Peyer's patch (tissue), 4 donors: ENCODE results near the gene SOCS4. TPM values are rescaled to one million over a fixed set of nuclear protein-coding genes. Genes with fewer than 3 reads are reported as not detected.
"Not testable (repeated sequence)": the region's sequence is repeated elsewhere in the genome, so short reads cannot be mapped to it uniquely, and the experiment has no call there.

ENCODE experiments used
- DNase-seq, 3 donors: peaks; one replicate each; pipeline ENCODE4 v3.0.0-alpha.2; 2017 to 2019
- H3K27ac ChIP-seq, 4 donors: fragments of 200-600 bp; sonication (generic); one replicate each; pipeline ENCODE4 v1.5.1; 2016 to 2019
- H3K27me3 ChIP-seq, 2 donors: fragments of 200-600 bp; sonication (generic); one replicate each; pipeline ENCODE4 v1.5.1; 2019
- H3K36me3 ChIP-seq, 3 donors: fragments of 200-600 bp; sonication (generic); one replicate each; pipeline ENCODE4 v1.5.1; 2016 to 2019
- H3K4me1 ChIP-seq, 4 donors: fragments of 200-600 bp; sonication (generic); one replicate each; pipeline ENCODE4 v1.5.1; 2016 to 2019
- H3K4me3 ChIP-seq, 4 donors: fragments of 200-600 bp; sonication (generic); 1 replicate in 3 of 4; 2 replicates in 1 of 4; pipeline ENCODE4 v1.5.1; 2016 to 2019; ENCODE audit warnings: mild to moderate bottlenecking in 1 of 4
- H3K9me3 ChIP-seq, 4 donors: fragments of 200-600 bp; sonication (generic); one replicate each; pipeline ENCODE4 v1.5.1; 2016 to 2019; ENCODE audit warnings: mild to moderate bottlenecking in 1 of 4
- CTCF ChIP-seq, 6 experiments: fragments of 450-650 bp in 4 of 6; fragments of 200-600 bp in 2 of 6; sonication (generic) in 1 of 6; IDR thresholded peaks; one replicate each; pipeline ENCODE4 v1.5.1; 2017 to 2019; ENCODE audit warnings: antibody characterized with exemption in 6 of 6, mild to moderate bottlenecking in 3 of 6, moderate library complexity in 1 of 6
- POLR2A ChIP-seq, 2 donors: fragments of 450-650 bp; IDR thresholded peaks; one replicate each; pipeline ENCODE4 v1.5.1; 2017; ENCODE audit warnings: antibody characterized with exemption in 2 of 2, mild to moderate bottlenecking in 2 of 2, moderate library complexity in 2 of 2
- total RNA-seq, 4 donors: library from RNA; depleted of rRNA; stranded (reverse); fragments of >200 nt; gene quantifications; one replicate each; pipeline ENCODE4 v1.1.0, GENCODE V29; 2016

Gene SOCS4
- total RNA-seq, 4 donors from 2014 or later: 10.0 to 18.2 (median 10.7) TPM

- Histone ChIP-seq H3K4me1 (peaks cover 0 to 32% (median 7%) of the 10 kb centered on the region in 4 donors), H3K36me3 (no peaks in the 10 kb centered on the region), H3K4me3 (peak overlapping the region in 2 of 4 donors; percentile 70), H3K9me3 (no peaks in the 10 kb centered on the region), H3K27ac (no peak overlapping the region), H3K27me3 (no peaks in the 10 kb centered on the region)
- TF ChIP-seq CTCF (IDR thresholded peaks at IDR 0.05) (no peak), POLR2A (IDR thresholded peaks at IDR 0.05) (no peak)
- DNase-seq: no peak
Measured at GRCh38 chr14:55028476-55028875, 1.4 kb downstream of the SOCS4 start.

DNA sequence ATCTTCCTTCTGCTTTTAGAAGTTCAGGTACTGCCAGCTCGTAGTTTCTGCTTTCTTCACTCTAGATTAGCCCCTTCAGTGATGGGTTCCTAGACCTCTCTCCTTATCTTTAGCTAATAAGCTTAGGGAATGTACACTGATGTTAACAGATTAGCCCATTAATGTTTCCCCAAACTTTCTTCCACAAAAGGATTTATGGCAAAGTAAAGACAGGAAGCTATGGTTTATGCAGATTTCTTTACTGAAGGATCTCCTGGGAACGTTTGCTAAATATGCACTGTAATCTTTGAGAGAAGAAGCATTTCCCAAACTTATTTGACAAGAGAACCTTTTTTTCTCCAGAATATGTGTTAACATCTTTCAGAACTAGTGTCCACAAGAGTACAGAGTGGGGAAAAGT lies 4.2 kb downstream of the SOCS4 start:
- no peak overlapping the region for H3K27ac ChIP-seq
- H3K4me1 ChIP-seq: peaks cover 0 to 25% (median 5%) of the 10 kb centered on the region in 4 donors
- H3K36me3 ChIP-seq: peaks cover 0 to 17% (median 0%) of the 10 kb centered on the region in 3 donors
- TF ChIP-seq CTCF (IDR thresholded peaks at IDR 0.05) (no peak), POLR2A (IDR thresholded peaks at IDR 0.05) (no peak)
- DNase-seq: no peak
- no peaks in the 10 kb centered on the region for H3K9me3 ChIP-seq
- no peaks in the 10 kb centered on the region for H3K27me3 ChIP-seq
- H3K4me3 ChIP-seq: no peak overlapping the region

DNA sequence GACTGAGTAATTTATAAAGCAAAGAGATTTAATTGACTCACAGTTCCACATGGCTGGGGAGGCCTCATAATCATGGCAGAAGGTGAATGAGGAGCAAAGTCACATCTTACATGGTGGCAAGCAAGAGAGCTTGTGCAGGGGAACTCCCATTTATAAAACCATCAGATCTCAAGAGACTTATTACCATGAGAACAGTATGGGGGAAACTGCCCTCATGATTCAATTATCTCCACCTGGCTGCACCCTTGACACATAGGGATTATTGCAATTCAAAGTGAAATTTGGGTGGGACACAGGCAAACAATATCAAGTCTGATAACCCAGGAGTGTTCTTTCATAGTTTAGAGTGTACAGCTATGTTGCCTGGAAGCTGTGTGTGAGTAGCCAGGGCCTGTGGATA lies 11.0 kb downstream of the SOCS4 start:
- not testable (repeated sequence) for H3K27me3 ChIP-seq, DNase-seq, H3K4me1 ChIP-seq, H3K9me3 ChIP-seq, H3K4me3 ChIP-seq, H3K27ac ChIP-seq
- peaks cover 0 to 40% (median 0%) of the 10 kb centered on the region in 3 donors for H3K36me3 ChIP-seq

GRCh38 chr14:55038708-55039107 lies 11.7 kb downstream of the SOCS4 start:
- H3K9me3 ChIP-seq: no peaks in the 10 kb centered on the region
- H3K4me3 ChIP-seq: no peak overlapping the region
- H3K27me3 ChIP-seq: no peaks in the 10 kb centered on the region
- no peak for DNase-seq
- H3K36me3 ChIP-seq: peaks cover 0 to 47% (median 0%) of the 10 kb centered on the region in 3 donors
- H3K4me1 ChIP-seq: no peaks in the 10 kb centered on the region
- TF ChIP-seq POLR2A (IDR thresholded peaks at IDR 0.05) (no peak), CTCF (IDR thresholded peaks at IDR 0.05) (no peak)
- H3K27ac ChIP-seq: no peak overlapping the region

- H3K9me3 ChIP-seq: no peaks in the 10 kb centered on the region
- no peak for DNase-seq
- H3K4me3 ChIP-seq: no peak overlapping the region
- no peaks in the 10 kb centered on the region for H3K27me3 ChIP-seq
- H3K36me3 ChIP-seq: peaks cover 0 to 20% (median 0%) of the 10 kb centered on the region in 3 donors
- H3K4me1 ChIP-seq: no peaks in the 10 kb centered on the region
- TF ChIP-seq CTCF (IDR thresholded peaks at IDR 0.05) (no peak), POLR2A (IDR thresholded peaks at IDR 0.05) (no peak)
- no peak overlapping the region for H3K27ac ChIP-seq
Measured at GRCh38 chr14:55043528-55043927, 16.5 kb downstream of the SOCS4 start.

GRCh38 chr14:55045087-55045486 lies 18.1 kb downstream of the SOCS4 start:
- no peak for DNase-seq
- Histone ChIP-seq H3K27me3 (no peaks in the 10 kb centered on the region), H3K4me1 (no peaks in the 10 kb centered on the region), H3K27ac (no peak overlapping the region), H3K36me3 (peaks cover 0 to 20% (median 0%) of the 10 kb centered on the region in 3 donors), H3K4me3 (no peak overlapping the region), H3K9me3 (no peaks in the 10 kb centered on the region)
- no peak for TF ChIP-seq CTCF (IDR thresholded peaks at IDR 0.05)
- no peak for TF ChIP-seq POLR2A (IDR thresholded peaks at IDR 0.05)
